T-helper 22 cell (primary cell): ENCODE measurements around the gene CTNNB1.

Experiments
- DNase-seq: peaks from one replicate; pipeline ENCODE4 v3.0.0-alpha.2; 2020; ENCODE audit warnings: low read depth

CTNNB1 gene

DNA sequence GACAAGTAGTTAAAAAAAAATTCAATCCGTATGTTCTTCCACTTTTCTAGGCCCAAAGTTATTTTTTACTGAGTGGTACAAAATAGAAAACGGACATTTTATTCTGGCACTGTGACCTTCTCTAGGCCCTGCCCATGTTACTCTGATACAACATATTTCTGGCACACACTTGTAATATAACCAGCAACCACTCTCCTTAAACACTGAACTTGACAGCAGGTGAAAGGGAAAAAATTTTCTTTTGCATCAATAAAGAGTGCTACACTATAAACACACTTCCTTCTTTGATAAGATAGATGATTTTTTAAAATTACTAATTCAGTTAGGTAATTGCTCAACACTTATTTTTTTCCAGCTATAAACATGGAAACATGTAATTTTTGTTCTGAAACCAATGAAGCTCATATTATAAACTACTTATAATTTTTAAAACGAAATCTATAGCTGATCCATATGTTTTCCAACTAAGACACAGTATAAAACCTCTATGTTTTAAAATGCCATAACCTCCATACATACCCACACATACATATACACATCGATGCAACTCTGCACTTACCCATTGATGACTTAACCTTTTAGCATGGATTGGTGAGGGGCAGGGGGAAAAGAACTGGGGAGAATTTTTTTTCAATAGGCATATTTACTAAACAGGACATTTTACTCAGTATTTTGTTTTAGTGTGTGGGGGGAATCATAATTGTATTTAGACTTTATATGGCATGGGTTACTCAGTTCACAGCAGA lies 5.3 kb upstream of the CTNNB1 start:
- no peak for DNase-seq

- no peak for DNase-seq
Observed at GRCh38 chr3:41194701-41195100, 4.6 kb upstream of the CTNNB1 start.

GRCh38 chr3:41195946-41196345 lies 3.4 kb upstream of the CTNNB1 start:
- DNase-seq: no peak

GRCh38 chr3:41196499-41197410 lies 2.5 kb upstream of the CTNNB1 start:
- no peak for DNase-seq

- no peak for DNase-seq
Observed at GRCh38 chr3:41198046-41198445, 1.3 kb upstream of the CTNNB1 start.

DNA sequence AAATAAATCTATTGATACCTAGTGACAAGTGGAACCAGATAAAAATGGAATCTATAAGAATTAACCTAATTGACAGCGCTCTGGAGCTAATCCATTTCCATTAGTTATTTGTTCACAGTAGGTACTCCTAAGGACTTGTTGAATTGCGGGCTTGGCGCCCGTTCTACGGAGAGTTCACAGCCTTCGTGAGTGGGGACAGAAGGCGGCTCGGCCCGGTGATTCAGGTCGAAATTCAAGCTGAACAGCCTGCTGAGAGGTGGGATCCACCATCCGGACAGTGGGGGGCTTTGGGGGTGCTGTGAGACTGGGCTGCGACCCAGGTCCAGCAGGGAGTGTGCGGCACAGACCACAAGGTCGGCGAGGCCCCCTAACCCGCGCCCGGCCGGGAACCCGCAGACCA lies 779 bp upstream of the CTNNB1 start:
- DNase-seq: no peak

GRCh38 chr3:41199866-41200668 lies 762 bp downstream of the CTNNB1 start:
- DNase-seq: peak; percentile 15

GRCh38 chr3:41200669-41201021 lies 1.3 kb downstream of the CTNNB1 start:
- DNase-seq: no peak

DNA sequence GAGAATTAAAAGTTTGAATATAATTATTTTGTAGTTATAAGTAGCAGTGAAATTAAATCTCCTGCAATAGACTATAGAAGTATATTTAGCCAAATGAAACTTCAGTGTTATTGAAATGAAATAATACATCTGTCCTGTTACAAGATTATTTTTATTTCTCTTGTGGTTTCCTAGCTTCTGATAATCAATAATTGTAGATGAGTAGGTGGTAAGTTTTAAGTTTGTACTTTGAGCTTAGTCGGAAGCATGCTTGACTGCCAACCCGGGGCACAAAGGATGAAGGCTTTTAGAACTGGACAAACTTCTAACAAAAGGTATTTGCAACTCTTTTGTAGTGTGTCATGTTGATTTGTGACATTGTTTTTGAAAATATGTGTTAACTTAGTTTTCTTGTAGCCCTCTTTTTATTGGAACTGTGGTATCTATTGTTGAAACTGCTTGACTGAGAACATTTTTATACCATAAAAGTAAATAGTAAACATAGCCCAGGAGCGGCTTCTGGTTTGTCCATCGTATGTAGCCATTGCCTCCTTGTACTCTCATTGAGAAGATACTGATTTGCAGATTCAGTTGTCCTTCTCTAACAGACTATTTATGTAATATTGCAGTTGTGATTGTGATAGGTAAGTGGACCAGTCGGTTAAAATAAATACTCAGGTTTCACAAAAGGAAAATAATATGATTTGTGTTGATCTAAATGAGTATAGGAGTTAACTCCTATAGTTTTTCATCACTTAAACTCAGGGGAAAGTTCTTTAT lies 2.9 kb downstream of the CTNNB1 start:
- no peak for DNase-seq

DNA sequence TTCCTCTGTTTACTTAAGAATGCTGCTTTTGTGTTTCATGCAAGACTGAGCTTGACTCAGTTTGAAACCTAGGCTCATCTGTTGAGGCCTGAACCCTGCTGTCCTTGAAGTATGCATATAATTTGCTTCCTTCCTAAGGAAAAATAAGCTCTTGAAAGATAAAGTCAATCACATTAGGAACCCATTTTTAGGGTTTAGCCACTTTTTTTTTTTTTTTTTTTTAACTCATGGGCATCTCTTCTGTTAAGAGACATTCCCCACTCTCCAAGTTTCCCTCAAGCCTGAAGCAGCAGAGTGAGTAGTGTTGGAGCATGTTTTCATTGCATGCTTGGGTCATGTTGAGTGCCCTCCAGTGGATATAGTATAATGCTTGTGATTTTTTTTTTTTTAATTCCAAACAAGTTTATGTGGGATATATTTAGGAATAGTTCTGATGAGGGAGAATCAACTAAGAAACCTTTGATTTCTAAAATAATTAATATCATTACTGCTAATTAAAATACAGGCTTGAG lies 3.6 kb downstream of the CTNNB1 start:
- no peak for DNase-seq

GRCh38 chr3:41204369-41204768 lies 5.1 kb downstream of the CTNNB1 start:
- no peak for DNase-seq

GRCh38 chr3:41205591-41205990 lies 6.3 kb downstream of the CTNNB1 start:
- no peak for DNase-seq

DNA sequence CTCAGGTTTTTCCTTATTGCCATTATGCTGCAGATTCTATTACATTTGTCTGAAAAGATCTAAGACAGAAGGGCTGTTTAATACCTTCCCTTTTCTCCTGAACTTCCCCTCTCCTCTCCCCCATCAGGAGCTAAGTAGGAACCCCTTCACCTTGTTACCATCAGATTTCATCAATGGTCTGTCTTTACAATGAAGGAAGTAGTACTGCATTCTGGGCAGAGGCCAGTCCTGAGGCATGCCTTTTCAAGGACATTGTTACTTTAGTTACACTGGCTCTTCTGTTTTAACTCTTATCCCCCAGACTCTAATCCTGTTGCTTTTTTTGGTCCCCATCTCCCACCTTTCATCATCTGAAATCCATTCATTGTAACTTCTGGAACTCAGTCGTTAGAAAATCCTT lies 8.1 kb downstream of the CTNNB1 start:
- DNase-seq: no peak

DNA sequence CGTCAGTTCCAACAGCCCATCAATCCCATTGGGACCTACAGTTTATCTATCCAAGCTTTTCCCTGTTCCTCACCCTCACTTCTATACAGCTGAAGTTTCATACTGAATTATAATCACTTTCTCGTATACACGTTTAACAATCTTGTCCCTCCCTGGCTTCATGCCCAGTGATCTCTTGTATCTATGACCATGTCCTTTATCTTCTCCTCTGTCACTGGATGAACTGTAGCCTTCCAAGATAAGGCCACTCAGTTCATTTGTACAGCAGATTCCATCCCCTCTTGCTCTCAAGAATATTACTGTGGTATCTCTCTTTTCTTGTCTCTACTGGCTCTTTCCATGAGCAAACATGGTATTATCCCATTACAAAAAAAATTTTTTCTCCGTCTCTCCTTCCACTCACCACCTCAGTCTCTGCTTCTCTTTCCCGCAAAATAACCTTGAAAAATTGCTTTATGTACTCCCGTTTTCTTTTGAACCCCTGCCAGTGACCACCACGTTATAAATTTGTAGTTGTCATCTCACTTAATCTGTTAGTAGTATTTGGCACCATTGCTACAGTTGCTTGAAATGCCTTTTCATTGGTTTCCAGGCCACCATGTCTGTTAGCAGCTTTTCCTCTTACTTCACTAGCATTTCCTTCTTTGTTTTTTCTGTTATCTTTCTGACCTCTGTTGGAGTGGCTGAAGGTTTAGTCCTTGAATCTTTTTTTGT lies 9.4 kb downstream of the CTNNB1 start:
- no peak for DNase-seq

DNA sequence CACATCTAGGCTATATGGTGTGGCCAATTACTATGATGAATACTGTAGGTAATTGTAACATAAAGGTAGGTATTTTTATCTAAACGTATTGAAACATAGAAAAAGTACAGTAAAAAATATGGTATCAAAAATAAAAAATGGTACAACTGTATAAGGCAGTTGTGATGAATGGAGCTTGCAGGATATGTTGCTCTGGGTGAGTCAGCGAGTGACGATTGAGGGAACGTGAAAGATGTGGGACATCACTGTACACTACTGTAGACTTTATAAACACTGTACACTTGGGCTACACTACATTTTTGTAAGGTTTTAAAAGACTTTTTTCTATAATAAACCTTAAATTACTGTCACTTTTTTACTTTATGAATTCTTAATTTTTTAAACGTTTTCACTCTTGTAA lies 10.3 kb downstream of the CTNNB1 start:
- DNase-seq: no peak

DNA sequence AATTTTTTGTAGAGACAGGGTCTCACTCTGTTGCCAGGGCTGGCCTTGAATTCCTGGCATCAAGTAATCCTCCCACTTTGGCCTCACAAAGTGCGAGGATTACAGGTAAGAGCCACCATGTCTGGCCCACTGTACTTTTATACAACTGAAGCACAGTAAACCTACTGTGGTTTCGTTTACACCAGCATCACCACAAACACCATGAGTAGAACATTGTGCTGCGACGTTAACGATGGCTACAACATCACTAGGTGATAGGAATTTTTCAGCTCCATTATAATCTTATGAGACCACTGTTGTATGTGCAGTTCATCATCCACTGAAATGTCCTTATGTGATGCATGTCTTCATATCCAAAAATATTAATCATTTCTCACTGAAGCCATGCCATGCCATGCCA lies 11.7 kb downstream of the CTNNB1 start:
- DNase-seq: no peak

DNA sequence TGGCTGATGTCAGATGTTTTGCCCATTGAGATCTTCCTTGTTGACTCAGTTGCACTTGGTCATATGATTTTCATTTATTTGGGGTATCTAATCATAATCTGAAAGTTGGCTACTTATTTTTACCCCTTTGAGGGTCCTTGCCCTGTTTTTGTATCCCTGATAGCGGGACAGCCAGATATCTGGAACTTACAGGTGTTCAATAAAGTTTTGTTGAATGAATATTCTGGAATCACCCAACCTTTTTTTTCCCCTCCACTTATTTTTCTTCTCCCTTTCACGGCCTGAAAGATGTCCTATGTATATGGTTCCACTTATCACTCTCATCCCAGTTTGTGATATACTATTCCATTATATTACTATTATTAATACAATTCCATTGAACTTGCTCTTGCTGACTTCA lies 12.8 kb downstream of the CTNNB1 start:
- DNase-seq: no peak

- no peak for DNase-seq
Observed at GRCh38 chr3:41213588-41213987, 14.3 kb downstream of the CTNNB1 start.

DNA sequence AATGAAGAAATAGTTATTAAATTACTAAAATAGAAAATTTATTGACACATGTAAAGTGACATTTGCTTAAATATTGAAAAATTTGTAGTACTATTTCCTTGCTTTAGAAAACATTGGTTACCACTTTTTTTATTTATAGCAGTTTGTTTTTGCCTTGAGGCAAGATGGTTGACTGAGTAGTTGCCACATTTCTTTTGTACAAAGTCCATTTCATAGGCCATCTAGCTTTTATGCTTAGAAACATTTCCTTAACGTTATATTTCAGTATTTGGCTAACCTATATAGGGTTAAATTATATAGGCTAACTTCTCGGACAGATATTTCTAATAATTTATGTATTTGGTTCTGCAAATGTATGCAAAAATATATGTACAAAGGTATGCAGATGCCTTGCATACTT lies 17.1 kb downstream of the CTNNB1 start:
- no peak for DNase-seq

- no peak for DNase-seq
Observed at GRCh38 chr3:41216993-41217392, 17.7 kb downstream of the CTNNB1 start.

GRCh38 chr3:41219424-41219823 lies 20.1 kb downstream of the CTNNB1 start:
- DNase-seq: no peak
